GM18909 (cell line): ENCODE measurements around the gene TSPAN14.
"Not testable (repeated sequence)": the region's sequence is repeated elsewhere in the genome, so short reads cannot be mapped to it uniquely, and the experiment has no call there.

Experiments
- ATAC-seq: cut with Tn5 transposase; IDR thresholded peaks from one replicate; pipeline ENCODE4 v1.9.1; 2021; ENCODE audit warnings: mild to moderate bottlenecking; ENCODE audit not compliant: unreplicated experiment, poor library complexity

Gene TSPAN14

DNA sequence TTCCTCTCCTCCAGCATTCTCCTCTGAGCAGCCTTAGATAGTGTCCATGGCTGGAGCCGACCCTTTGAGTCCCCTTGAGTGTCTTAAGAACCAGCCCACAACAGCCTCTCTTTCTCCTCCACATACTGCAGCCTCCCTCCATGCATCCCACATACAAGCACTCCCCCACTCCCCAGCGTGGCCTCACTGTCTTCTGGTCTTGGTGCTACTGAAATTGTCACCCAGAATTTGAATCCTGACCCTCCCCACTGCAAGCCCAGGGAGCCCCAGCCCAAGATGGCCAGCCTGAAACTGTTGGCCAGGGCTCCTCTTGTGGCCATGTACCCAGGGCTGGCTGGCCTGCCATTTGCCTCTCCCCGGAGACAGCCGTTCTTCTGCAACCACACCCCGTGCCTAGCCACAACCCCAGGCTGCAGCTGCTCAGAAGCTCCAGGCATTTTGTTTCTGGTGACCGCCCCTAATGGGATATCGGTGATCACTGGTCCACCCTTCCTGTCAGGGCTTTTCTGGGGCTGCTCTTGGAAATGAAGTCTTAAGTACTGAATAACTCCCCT lies 64.8 kb downstream of the TSPAN14 start:
- no peak for ATAC-seq

DNA sequence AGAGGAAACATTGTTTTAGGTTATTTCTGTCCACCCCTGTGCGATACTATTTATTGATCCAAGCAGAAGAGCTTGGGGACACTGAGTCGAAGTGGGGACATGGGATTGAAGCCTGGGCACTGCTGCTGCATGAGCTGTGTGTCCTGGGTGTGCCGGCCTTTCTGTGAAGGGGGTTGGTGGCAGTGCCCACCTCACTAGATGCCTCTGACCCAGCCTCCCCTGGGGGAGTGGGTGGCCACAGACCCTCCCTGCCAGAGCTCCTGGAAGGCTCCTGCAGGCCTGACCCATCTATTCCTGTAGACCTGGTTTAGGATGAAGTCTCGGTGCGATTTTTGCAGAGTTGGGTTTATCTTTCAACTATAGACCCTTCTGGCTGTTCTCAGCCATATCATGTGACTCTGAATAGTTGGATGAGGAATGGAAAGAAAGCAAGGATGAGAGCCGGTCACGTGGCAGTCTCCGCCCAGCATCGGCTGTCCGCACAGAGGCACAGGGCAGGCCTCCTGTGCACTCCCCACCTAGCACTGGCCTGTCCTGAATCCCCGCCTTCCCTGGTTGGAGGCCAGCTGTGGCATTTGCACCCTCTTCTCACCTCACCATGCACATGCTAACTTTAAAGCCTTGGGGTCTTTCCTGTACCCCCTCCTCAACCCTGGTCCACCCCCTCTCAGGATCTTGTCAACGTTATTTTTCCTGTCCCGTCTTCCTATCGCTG lies 66.0 kb downstream of the TSPAN14 start:
- ATAC-seq: no peak

DNA sequence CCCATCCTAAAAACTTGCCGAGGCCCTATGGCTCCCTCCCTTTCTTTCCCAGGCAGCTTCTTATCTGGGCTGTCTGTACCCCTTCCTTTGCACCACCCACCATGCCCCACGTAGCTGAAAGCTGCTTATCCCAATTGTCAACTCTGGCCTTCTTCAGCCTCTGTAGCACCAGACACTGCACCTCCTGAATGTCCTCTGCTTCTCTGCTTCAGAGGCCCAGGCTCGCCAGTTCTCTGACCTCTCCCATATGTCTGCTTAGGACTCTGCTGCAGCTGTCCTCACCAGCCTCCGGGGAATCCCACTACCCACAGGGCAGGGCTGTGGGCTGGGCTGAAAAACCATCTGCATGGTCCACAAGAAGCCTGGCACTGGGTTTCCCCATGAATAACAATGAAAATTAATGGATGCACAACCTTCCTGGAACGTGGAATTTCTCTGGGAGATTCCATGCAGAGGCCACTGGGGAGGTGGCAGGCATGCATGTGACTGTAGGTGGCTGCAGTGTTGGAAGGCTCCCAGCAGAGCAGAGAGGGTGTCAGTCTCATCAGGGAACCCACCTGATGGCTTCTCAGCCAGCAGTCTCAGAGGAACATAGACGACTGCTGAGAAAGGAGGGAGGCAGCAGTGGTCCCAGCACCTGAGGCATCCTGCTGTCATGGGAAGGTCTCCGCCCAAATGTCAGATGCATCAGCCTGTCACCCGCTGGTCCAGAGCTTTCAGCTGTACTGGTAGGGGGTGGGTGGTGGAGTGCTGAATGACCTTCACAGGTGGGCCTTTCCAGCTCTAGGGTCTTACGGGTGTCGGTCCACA lies 66.8 kb downstream of the TSPAN14 start:
- ATAC-seq: no peak

DNA sequence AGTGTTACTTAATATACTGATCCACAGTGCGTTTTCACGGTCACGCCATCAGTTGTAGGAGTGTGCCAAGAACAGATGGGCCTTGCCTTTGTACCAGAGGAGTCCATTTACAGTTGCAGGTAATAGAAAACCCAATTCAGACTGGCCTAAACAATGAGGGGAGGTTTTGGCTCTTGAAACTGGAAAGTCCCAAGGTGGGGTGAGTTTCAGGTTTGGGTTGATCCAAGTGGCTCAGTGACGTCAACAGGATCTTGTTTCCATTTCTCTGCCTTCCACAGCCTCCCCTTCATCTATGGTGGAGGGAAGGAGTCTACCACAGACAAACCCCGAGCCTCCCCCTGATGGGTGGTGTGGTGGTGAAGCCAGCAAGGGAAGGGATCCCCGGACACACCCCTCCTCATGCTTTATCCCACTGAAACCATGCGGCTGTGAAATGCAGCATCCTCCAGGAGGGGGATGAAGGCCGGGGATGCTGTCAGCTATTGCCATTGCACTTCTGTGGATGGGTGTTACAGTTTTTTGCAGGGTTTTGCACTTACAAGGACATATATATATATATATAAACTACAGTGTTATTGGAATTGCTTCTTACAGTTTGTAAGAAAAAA lies 68.8 kb downstream of the TSPAN14 start:
- ATAC-seq: no peak

DNA sequence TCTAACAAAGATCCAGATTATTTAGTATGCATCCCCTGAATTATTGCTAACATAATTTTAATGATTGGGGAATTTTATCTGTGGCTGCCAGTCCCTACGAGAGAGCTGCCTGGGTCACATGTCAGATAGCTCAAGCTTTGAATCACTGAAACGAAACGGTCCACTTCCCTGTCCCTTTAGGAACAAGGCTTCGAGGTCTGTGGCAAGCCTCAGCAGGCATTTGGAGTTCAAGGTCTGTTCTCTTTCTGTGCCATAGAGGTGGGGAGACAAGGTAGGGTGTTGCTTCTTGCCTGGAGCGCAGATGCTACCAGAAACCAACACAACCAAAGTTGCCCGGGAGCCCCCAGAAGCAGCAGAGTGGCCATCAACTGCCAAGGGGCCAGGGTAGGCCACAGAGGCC lies 69.7 kb downstream of the TSPAN14 start:
- ATAC-seq: no peak

DNA sequence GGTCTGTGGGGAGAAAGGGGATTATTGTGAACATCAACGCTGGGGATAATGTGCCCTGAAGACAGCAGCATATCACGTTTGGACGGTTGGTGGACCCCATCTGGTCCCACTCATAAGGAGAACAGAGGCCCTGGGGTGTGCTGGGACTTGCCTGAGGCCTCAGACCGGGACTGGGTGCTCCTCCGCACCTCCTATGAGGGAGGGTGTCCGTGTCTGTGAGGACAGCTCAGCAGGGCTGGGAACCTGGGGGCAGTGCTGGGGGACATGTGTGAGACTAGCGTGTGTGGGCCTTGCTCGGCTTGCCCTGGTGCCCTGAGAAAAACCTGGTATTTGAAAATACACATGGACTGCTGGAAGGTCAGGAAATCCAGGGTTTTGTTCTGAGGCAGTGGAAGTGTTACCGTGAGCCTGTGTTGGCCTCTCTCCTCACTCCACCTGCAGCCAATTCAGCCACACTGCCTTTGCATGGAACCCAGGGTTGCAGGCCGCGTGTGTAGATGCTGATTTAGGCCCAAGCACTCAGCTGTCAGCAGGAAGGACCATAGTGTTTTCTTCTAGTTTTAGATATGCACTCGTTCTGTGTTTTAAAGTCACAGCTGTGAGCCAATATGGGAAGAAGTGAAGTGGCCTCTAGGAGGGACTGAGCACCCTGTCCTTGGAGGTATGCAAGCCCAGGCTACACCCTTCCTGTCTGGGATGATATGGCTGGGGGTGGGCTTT lies 70.2 kb downstream of the TSPAN14 start:
- ATAC-seq: no peak

DNA sequence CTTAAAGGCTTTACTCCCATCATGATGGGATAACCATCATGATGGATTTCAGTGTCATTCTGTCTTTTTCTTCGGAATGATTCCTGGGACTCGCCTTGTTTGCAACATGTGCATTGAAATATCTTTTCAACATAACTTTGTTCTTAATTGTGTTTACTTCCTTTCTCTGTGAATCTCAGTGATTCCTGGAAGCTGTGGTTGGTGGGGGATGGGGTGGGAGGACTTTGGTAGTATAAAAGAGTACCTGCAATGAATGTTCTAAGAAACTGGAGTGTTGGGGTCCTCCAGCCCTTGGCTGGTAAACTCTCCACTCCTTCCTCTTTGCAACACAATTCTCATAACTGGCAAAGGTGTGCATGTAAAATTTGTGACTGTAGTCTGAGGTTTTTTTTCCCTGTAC lies 72.1 kb downstream of the TSPAN14 start:
- no peak for ATAC-seq

DNA sequence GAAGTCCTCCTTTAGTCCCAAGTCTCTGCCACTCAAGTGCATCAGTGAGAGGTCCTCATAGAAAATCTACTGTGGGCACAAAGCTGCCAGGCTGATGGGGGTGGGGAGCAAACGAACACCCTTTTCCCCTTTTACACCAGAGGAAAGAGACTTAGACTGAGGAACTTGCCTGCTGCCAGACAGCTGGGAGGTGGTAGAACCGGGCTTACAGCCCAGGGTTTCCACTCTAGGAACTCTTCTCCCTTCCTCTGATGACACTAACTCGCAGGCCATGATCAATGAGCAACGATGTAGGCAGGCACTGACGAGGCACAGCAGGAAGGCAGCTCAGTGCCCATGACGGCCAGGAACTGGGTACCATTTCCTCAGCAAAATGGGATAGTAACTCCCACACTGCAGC lies 72.6 kb downstream of the TSPAN14 start:
- ATAC-seq: no peak

DNA sequence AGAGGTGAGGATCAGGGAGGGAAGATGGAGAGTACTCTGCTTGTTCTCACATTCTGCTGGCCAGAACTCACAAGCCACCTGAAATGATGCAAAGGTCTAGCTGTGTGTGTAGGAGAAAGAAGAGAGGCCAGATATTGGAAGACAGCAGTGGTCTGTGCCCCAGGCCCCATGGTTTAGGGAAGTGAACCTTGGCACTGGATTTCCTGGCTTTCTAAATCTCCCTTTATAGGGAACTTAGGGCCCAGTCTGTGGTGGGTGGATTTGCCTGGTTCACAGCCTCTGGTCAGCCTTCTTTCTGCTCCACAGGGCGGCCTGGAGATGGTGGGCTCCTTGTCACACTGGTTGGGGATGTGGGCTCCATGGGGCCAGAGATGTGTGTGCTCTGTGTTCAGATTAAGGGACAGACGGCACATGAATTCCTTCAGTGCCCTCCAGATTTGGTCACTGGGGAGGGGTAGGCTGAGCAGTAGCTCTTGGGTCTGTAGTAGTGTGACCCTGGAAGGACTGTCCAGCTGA lies 74.1 kb downstream of the TSPAN14 start:
- ATAC-seq: no peak

DNA sequence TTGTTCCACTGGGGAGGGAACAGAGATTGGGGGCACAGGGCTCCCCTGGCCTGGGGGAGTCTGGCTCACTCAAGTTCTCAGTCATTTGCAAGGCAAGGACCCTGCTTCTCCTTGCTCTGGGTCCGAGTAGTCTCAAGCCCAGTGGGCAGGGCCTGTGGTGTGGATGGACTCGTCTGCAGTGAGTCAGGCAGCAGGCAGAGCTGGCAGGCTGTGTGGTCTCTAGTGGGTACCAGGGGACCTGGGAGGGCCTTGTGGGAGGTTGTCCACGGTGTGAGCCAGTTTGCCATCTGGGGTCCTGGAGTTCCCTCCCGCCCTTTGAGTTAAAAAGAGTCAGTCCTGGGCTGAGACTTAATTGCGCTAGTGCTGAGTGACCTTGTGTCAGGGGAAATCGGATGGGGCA lies 74.8 kb downstream of the TSPAN14 start:
- no peak for ATAC-seq

DNA sequence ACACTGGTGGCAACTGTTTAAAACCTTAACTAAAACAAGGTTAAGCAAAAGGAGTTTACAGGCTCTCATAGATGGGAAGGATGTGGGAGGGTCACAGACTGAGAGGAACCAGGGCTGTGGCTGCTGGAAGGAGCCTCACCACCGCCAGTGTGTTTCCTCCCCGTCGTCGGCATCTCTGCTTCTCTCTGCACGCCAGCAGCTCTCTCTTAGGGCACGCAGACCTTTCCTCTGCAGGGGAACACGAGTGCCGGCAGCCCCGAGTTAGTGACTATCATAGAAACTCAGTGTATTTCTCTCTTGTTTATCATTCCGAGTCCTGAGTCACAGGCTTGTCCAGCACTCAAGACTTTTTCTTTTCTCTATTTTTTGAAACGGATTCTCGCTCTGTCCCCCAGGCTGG lies 75.5 kb downstream of the TSPAN14 start:
- ATAC-seq: no peak

DNA sequence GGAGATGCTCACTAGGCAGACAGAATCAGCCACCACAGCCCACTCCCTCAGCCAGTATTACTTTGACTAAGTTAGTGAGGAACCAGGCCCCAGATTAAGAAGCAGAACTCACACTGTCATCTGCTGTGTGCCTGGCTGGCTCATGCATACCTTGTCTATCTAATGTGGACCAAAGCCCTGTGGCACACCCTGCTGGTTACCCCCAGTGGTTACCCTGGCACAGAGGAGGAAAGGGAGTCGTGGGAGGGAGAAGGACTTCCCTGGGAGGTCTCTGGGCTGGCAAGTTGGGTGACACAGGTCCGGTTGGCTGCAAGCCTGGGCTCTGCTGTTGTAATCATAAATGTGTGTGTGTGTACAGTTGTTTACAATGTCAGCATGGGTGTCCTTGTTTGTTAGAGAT lies 76.1 kb downstream of the TSPAN14 start:
- peak; percentile 78 for ATAC-seq

DNA sequence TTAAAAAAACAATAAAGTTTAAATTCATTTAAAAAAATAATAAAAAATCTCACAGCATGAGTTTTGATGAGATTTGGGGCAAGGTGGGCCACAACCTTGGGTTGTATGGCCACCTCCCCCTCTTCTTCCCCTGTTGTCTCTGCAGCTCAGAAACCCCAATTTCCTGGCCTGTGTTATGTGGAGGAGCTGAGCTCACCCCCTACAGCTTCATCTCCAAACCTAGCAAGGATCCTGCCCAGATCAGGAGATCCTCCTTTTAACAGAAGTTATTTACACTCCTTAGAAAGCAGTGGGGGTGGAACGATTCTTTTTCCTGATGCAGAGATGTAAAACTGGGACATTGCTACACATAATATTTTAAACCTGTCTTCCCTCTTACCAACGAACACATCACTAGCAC lies 76.7 kb downstream of the TSPAN14 start:
- no peak for ATAC-seq

DNA sequence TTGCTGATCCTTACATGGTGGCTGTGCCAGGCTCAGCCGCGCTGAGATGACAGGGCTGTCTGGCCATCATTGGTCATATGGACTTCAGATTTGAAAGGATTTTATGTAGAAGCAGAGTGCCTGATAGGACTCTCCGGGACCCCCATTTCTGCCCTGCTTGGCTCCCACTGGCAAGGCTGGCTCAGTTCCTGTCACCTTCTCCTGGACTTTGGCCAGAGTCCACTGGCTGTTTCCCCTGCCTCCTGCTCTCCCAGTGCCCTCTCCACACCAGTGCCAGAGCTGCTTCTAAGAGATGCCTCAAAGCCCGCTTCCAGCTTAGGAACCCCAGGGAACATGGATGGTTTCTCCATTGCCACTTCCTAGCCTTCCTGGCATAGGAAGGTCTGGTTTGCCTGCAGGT lies 78.5 kb downstream of the TSPAN14 start:
- ATAC-seq: no peak

DNA sequence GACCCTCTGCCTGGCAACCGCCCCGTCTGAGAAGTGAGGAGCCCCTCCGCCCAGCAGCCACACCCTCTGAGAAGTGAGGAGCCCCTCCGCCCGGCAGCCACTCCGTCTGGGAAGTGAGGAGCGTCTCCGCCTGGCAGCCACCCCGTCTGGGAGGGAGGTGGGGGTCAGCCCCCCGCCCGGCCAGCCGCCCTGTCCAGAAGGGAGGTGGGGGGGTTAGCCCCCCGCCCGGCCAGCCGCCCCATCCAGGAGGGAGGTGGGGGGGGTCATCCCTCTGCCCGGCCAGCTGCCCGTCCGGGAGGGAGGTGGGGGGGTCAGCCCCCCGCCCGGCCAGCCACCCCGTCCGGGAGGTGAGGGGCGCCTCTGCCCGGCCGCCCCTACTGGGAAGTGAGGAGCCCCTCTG lies 79.9 kb downstream of the TSPAN14 start:
- not testable (repeated sequence) for ATAC-seq

DNA sequence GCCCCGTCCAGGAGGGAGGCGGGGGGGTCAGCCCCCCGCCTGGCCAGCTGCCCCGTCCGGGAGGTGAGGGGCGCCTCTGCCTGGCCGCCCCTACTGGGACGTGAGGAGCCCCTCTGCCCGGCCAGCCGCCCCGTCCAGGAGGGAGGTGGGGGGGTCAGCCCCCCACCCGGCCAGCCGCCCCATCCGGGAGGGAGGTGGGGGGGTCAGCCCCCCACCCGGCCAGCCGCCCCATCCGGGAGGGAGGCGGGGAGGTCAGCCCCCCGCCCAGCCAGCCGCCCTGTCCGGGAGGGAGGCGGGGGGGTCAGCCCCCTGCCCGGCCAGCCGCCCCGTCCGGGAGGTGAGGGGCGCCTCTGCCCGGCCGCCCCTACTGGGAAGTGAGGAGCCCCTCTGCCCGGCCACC lies 80.5 kb downstream of the TSPAN14 start:
- not testable (repeated sequence) for ATAC-seq

DNA sequence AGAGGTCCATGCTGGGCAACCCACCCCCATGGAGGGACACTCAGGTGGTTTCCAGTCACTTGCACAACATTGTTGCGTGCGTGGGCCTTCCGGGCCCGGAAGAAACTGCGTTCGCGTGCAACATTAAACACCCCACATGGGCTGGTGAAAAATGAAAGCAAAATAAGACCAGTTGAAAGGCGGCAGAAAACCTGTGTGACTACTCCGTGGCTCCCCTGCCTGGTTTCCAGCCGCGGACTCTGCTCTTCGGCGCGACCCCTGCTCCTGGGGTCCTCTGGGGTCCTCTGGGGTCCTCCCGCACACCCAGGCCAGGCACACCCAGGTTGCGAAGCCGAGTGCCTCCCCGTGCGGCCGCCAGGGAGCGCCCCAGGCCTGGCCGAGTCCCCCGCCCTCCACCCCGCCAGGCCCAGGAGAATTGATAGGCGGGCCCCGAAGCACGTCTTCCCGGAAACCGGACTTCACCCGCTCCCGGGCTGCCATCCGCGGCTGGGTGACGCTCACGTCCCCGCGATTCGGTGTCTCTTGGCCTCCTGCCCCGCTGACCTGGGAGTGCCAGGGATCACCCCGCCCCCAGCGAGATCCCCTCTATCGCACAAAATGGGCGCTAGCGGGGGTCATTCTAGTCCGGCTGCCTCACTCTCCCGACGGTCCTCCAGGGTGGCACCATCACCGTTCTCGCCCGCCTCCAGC lies 81.7 kb downstream of the TSPAN14 start:
- ATAC-seq: peak; percentile 87

DNA sequence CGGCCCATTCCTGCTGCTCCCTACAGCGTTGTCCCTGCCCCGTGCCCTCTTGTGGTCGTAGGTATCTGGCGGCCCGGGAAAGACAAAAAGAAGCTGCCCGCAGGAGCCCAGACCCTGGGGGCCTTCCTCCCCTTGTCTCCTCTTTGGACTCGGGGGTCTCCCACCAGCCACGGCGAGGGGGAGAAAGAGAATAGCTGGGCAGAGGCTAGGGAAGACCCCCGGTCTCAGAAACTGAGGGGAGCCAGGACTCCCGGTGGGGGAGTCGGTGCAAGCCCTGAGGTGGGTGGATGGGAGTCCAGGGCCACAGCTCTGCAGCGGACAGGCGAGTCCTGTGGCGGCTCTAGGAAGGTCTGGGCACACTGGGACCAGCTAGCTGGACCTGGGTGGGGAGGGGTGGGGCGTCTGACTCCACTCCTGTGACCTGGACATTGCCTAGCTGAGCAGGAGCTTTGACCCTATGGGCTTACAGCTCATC lies 82.3 kb downstream of the TSPAN14 start:
- no peak for ATAC-seq

DNA sequence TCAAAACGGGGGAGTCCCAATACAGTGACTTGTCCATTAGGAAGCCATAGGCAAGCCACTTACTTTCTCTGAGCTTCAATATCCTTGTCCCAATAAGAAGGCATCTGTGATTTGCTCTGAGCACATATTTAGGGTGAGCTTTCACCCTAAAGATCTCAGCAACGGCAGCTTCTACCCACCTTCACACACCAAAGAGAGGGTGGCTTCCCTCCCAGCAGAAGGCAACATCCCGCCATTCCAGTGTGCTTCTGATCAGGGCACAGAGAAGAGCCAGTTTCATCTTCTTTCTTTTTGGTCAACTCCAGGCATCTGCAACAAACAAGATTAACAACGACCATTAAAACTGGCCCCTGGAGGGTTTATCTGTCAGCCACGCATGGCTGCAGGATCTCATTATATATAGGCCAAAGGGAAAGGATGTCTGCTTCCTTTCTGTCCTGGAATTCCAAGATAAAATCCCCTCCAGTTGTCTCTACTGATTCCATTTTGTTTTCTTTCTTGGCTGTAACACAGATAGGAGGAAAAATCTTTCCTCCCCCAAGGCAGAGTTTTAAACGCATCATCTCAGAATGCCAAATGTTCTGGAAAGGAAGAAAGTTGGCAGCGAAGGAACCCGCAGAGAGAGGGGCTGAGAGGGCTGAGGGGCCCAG lies 83.1 kb downstream of the TSPAN14 start:
- no peak for ATAC-seq
